Smooth muscle cell (in vitro differentiated cells): ENCODE data around the gene TEDDM1. TPM values are rescaled to one million over a fixed set of nuclear protein-coding genes. Genes with fewer than 3 reads are reported as not detected.

Experiments used
- DNase-seq: peaks from one replicate; lab custom pipeline; 2025; ENCODE audit not compliant: unreplicated experiment; lab: John Stamatoyannopoulos, UW
- H2AFZ ChIP-seq: fragments of 200-600 bp; sonication (generic); 2 replicates; pipeline ENCODE4 v1.6.0; 2016; ENCODE audit warnings: antibody characterized with exemption, low read depth, mild to moderate bottlenecking
- H3F3A ChIP-seq: fragments of 200-600 bp; sonication (generic); 2 replicates; pipeline ENCODE4 v1.6.0; 2017; ENCODE audit warnings: antibody characterized with exemption, low read depth
- H3K27ac ChIP-seq: fragments of 200-600 bp; sonication (generic); 2 replicates; pipeline ENCODE4 v1.5.1; 2016; ENCODE audit warnings: low read depth, mild to moderate bottlenecking
- H3K27me3 ChIP-seq: fragments of 200-600 bp; sonication (generic); 2 replicates; pipeline ENCODE4 v1.6.1; 2016; ENCODE audit warnings: low read depth, mild to moderate bottlenecking
- H3K36me3 ChIP-seq: fragments of 200-600 bp; sonication (generic); 2 replicates; pipeline ENCODE4 v1.5.1; 2016; ENCODE audit warnings: low read depth
- H3K4me1 ChIP-seq: fragments of 200-600 bp; sonication (generic); 2 replicates; pipeline ENCODE4 v1.5.1; 2016; ENCODE audit warnings: low read depth
- H3K4me2 ChIP-seq: fragments of 200-600 bp; sonication (generic); 2 replicates; pipeline ENCODE4 v1.6.0; 2016; ENCODE audit warnings: mild to moderate bottlenecking
- H3K4me3 ChIP-seq: fragments of 200-600 bp; sonication (generic); 2 replicates; pipeline ENCODE4 v1.5.1; 2016; ENCODE audit warnings: mild to moderate bottlenecking
- H3K79me2 ChIP-seq: fragments of 200-600 bp; sonication (generic); 2 replicates; pipeline ENCODE4 v1.6.0; 2016; ENCODE audit warnings: low read depth, mild to moderate bottlenecking
- H3K9ac ChIP-seq: fragments of 200-600 bp; sonication (generic); 2 replicates; pipeline ENCODE4 v1.6.0; 2016; ENCODE audit warnings: low read depth
- H3K9me3 ChIP-seq: fragments of 200-600 bp; sonication (generic); replicated peaks from 2 replicates; pipeline ENCODE4 v1.5.1; 2016; ENCODE audit warnings: low read depth
- H4K20me1 ChIP-seq: fragments of 200-600 bp; sonication (generic); 2 replicates; pipeline ENCODE4 v1.6.0; 2016; ENCODE audit warnings: low read depth
- CTCF ChIP-seq: fragments of 200-600 bp; sonication (generic); IDR thresholded peaks from 2 replicates; pipeline ENCODE4 v1.5.1; 2017; ENCODE audit warnings: borderline replicate concordance, mild to moderate bottlenecking, antibody characterized with exemption; ENCODE audit not compliant: insufficient read depth, poor library complexity, severe bottlenecking
- WGBS: methylation state at CpG from one replicate; pipeline ENCODE4 v1.1.7; 2016; ENCODE audit warnings: low lambda C conversion rate; 5-methylcytosine and 5-hydroxymethylcytosine counted together
- polyA plus RNA-seq: library from polyadenylated mRNA; unstranded; fragments of >200 nt; fragmentation: Nextera tagmentation; extraction: Ambion mirVana; gene quantifications from 2 replicates; pipeline ENCODE4 v1.2.1, GENCODE V29; 2016
- total RNA-seq: library from RNA; depleted of rRNA; stranded (reverse); fragments of >200 nt; gene quantifications from 2 replicates; pipeline ENCODE4 v1.2.3, GENCODE V29; 2014

TEDDM1 gene
- total and polyA plus RNA-seq, 2 experiments from 2014 or later: not detected

- TF ChIP-seq CTCF: no peak
- Histone ChIP-seq H3K27me3 (no peaks in the 10 kb centered on the region), H4K20me1 (no peaks in the 10 kb centered on the region), H3K4me3 (no peak overlapping the region), H3K27ac (no peak overlapping the region), H3K9me3 (no peaks in the 10 kb centered on the region), H3K79me2 (no peaks in the 10 kb centered on the region), H3K36me3 (no peaks in the 10 kb centered on the region), H3K4me1 (no peaks in the 10 kb centered on the region), H3K9ac (no peak overlapping the region), H3F3A (no peaks in the 10 kb centered on the region), H2AFZ (no peak overlapping the region), H3K4me2 (no peak overlapping the region)
- 100% methylated on average over 1 of the region's 1 CpG for WGBS
- DNase-seq: no peak
Measured at GRCh38 chr1:182438326-182438725, 37.9 kb upstream of the TEDDM1 start.

GRCh38 chr1:182433580-182433979, 33.1 kb upstream of the TEDDM1 start:
- Histone ChIP-seq H3K79me2 (no peaks in the 10 kb centered on the region), H3K27ac (no peak overlapping the region), H3K4me2 (no peak overlapping the region), H4K20me1 (no peaks in the 10 kb centered on the region), H3K36me3 (no peaks in the 10 kb centered on the region), H3K9ac (no peak overlapping the region), H3K4me3 (no peak overlapping the region), H3K9me3 (no peaks in the 10 kb centered on the region), H3K27me3 (no peaks in the 10 kb centered on the region), H3K4me1 (peaks cover 3% of the 10 kb centered on the region), H2AFZ (no peak overlapping the region), H3F3A (no peaks in the 10 kb centered on the region)
- WGBS: 100% methylated on average over 1 of the region's 1 CpG
- no peak for TF ChIP-seq CTCF
- DNase-seq: no peak

GRCh38 chr1:182431278-182431677, 30.8 kb upstream of the TEDDM1 start:
- H3K27ac ChIP-seq: no peak overlapping the region
- WGBS: 92% methylated on average over 7 of the region's 7 CpGs
- H3K9ac ChIP-seq: no peak overlapping the region
- no peaks in the 10 kb centered on the region for H4K20me1 ChIP-seq
- no peak for DNase-seq
- no peak for TF ChIP-seq CTCF
- H3F3A ChIP-seq: no peaks in the 10 kb centered on the region
- H3K36me3 ChIP-seq: no peaks in the 10 kb centered on the region
- H3K4me2 ChIP-seq: no peak overlapping the region
- no peak overlapping the region for H2AFZ ChIP-seq
- no peaks in the 10 kb centered on the region for H3K9me3 ChIP-seq
- no peak overlapping the region for H3K4me3 ChIP-seq
- H3K79me2 ChIP-seq: no peaks in the 10 kb centered on the region
- H3K27me3 ChIP-seq: no peaks in the 10 kb centered on the region
- H3K4me1 ChIP-seq: peaks cover 3% of the 10 kb centered on the region

GRCh38 chr1:182430263-182431068, 30.0 kb upstream of the TEDDM1 start:
- no peak overlapping the region for H2AFZ ChIP-seq
- no peaks in the 10 kb centered on the region for H3K27me3 ChIP-seq
- H3K36me3 ChIP-seq: no peaks in the 10 kb centered on the region
- 80% methylated on average over 11 of the region's 11 CpGs for WGBS
- no peak overlapping the region for H3K4me3 ChIP-seq
- no peaks in the 10 kb centered on the region for H3K9me3 ChIP-seq
- no peak overlapping the region for H3K9ac ChIP-seq
- H3K4me2 ChIP-seq: no peak overlapping the region
- no peak for DNase-seq
- TF ChIP-seq CTCF: no peak
- H3K27ac ChIP-seq: no peak overlapping the region
- H3F3A ChIP-seq: no peaks in the 10 kb centered on the region
- H4K20me1 ChIP-seq: no peaks in the 10 kb centered on the region
- peaks cover 3% of the 10 kb centered on the region for H3K4me1 ChIP-seq
- no peaks in the 10 kb centered on the region for H3K79me2 ChIP-seq
